H9 (cell line): ENCODE data around the gene WDR81. TPM values are rescaled to one million over a fixed set of nuclear protein-coding genes. Genes with fewer than 3 reads are reported as not detected.

ENCODE experiments used
- DNase-seq: peaks from one replicate; pipeline ENCODE4 v3.0.0-alpha.2; 2017
- H2AFZ ChIP-seq: one replicate; pipeline ENCODE4 v1.6.1; 2013; ENCODE audit warnings: mild to moderate bottlenecking, low read length, control low read depth, moderate library complexity
- H2AK5ac ChIP-seq: 2 replicates; pipeline ENCODE4 v1.6.1; 2013; ENCODE audit warnings: low read length, control low read depth, mixed read lengths; ENCODE audit not compliant: insufficient read length
- H2BK120ac ChIP-seq: one replicate; pipeline ENCODE4 v1.6.1; 2013; ENCODE audit warnings: low read depth, mild to moderate bottlenecking, low read length, control low read depth, inconsistent platforms; ENCODE audit not compliant: poor library complexity, severe bottlenecking
- H2BK12ac ChIP-seq: 2 replicates; pipeline ENCODE4 v1.6.1; 2013; ENCODE audit warnings: low read length, control low read depth, mixed read lengths, low read depth; ENCODE audit not compliant: insufficient read length
- H2BK15ac ChIP-seq: 2 replicates; pipeline ENCODE4 v1.6.1; 2013; ENCODE audit warnings: low read depth, low read length, control low read depth
- H2BK20ac ChIP-seq: one replicate; pipeline ENCODE4 v1.6.1; 2013; ENCODE audit warnings: low read depth, mild to moderate bottlenecking, low read length, control low read depth, inconsistent platforms; ENCODE audit not compliant: poor library complexity, severe bottlenecking
- H2BK5ac ChIP-seq: 2 replicates; pipeline ENCODE4 v1.6.1; 2013; ENCODE audit warnings: low read length, control low read depth, mixed read lengths; ENCODE audit not compliant: insufficient read length
- H3K14ac ChIP-seq: 2 replicates; pipeline ENCODE4 v1.6.1; 2013; ENCODE audit warnings: low read length, control low read depth; ENCODE audit not compliant: insufficient read depth
- H3K18ac ChIP-seq: 2 replicates; pipeline ENCODE4 v1.6.1; 2013; ENCODE audit warnings: low read depth, mild to moderate bottlenecking, mixed read lengths, low read length, control low read depth; ENCODE audit not compliant: insufficient read length
- H3K23ac ChIP-seq: 2 replicates; pipeline ENCODE4 v1.6.1; 2013; ENCODE audit warnings: low read length, control low read depth, mixed read lengths, low read depth; ENCODE audit not compliant: insufficient read length
- H3K23me2 ChIP-seq: 2 replicates; pipeline ENCODE4 v1.6.1; 2013; ENCODE audit warnings: low read depth, mild to moderate bottlenecking, mixed read lengths, low read length, control low read depth; ENCODE audit not compliant: insufficient read length, poor library complexity, severe bottlenecking
- H3K27ac ChIP-seq: 2 replicates; pipeline ENCODE4 v1.5.1; 2013; ENCODE audit warnings: low read length, control low read depth, mixed read lengths, low read depth; ENCODE audit not compliant: insufficient read length
- H3K27me3 ChIP-seq: 2 replicates; pipeline ENCODE4 v1.6.1; 2013; ENCODE audit warnings: low read length, control low read depth, inconsistent platforms; ENCODE audit not compliant: insufficient read depth
- H3K4ac ChIP-seq: 2 replicates; pipeline ENCODE4 v1.6.1; 2013; ENCODE audit warnings: low read depth, mild to moderate bottlenecking, control low read depth, inconsistent platforms, low read length, moderate library complexity
- H3K4me1 ChIP-seq: 2 replicates; pipeline ENCODE4 v1.6.1; 2013; ENCODE audit warnings: low read length, control low read depth, inconsistent platforms; ENCODE audit not compliant: insufficient read depth
- H3K4me2 ChIP-seq: 2 replicates; pipeline ENCODE4 v1.6.1; 2013; ENCODE audit warnings: low read length, control low read depth, mixed read lengths; ENCODE audit not compliant: insufficient read length, insufficient read depth
- H3K56ac ChIP-seq: 2 replicates; pipeline ENCODE4 v1.6.1; 2013; ENCODE audit warnings: low read depth, mild to moderate bottlenecking, mixed read lengths, low read length, control low read depth; ENCODE audit not compliant: insufficient read length
- H3K79me1 ChIP-seq: 2 replicates; pipeline ENCODE4 v1.6.1; 2013; ENCODE audit warnings: low read depth, mild to moderate bottlenecking, moderate library complexity, low read length, control low read depth, inconsistent platforms; ENCODE audit not compliant: insufficient read depth, poor library complexity, severe bottlenecking
- H3K79me2 ChIP-seq: 2 replicates; pipeline ENCODE4 v1.6.1; 2013; ENCODE audit warnings: low read length, control low read depth, inconsistent platforms; ENCODE audit not compliant: insufficient read depth
- H3K9ac ChIP-seq: 2 replicates; pipeline ENCODE4 v1.6.1; 2013; ENCODE audit warnings: low read length, control low read depth, mixed read lengths; ENCODE audit not compliant: insufficient read length; ENCODE audit errors: extremely low read depth
- H3K9me3 ChIP-seq: one replicate; pipeline ENCODE4 v1.6.1; 2013; ENCODE audit warnings: low read depth, low read length, inconsistent platforms; ENCODE audit not compliant: control insufficient read depth
- H3T11ph ChIP-seq: one replicate; pipeline ENCODE4 v1.6.1; 2013; ENCODE audit warnings: mild to moderate bottlenecking, low read length, control low read depth, inconsistent platforms
- H4K20me1 ChIP-seq: one replicate; pipeline ENCODE4 v1.6.1; 2013; ENCODE audit not compliant: control insufficient read depth, insufficient read length, insufficient read depth
- H4K5ac ChIP-seq: 2 replicates; pipeline ENCODE4 v1.6.1; 2013; ENCODE audit warnings: low read depth, mild to moderate bottlenecking, mixed read lengths, low read length, control low read depth; ENCODE audit not compliant: insufficient read length
- H4K8ac ChIP-seq: replicated peaks from 2 replicates; pipeline ENCODE4 v1.6.1; 2013; ENCODE audit warnings: low read length, control low read depth, mixed read lengths, low read depth; ENCODE audit not compliant: insufficient read length
- H4K91ac ChIP-seq: 2 replicates; pipeline ENCODE4 v1.6.1; 2013; ENCODE audit warnings: low read depth, mild to moderate bottlenecking, moderate library complexity, mixed read lengths, low read length, control low read depth; ENCODE audit not compliant: insufficient read length
- H3K27ac Mint-ChIP-seq, 3 experiments: 2 replicates in 2 of 3; 3 replicates in 1 of 3; pipeline ENCODE4 v1.8.0; 2020 to 2021; ENCODE audit warnings: mixed read lengths in 3 of 3, mild to moderate bottlenecking in 1 of 3, moderate library complexity in 1 of 3
- H3K27me3 Mint-ChIP-seq: 2 replicates; pipeline ENCODE4 v1.8.0; 2021; ENCODE audit warnings: low read depth, mild to moderate bottlenecking, moderate library complexity, mixed read lengths
- H3K36me3 Mint-ChIP-seq, 3 experiments: 2 replicates in 2 of 3; 3 replicates in 1 of 3; pipeline ENCODE4 v1.8.0; 2020 to 2021; ENCODE audit warnings: low read depth in 3 of 3, mixed read lengths in 3 of 3; ENCODE audit not compliant: insufficient read depth in 1 of 3
- H3K4me1 Mint-ChIP-seq, 2 experiments: 2 replicates each; pipeline ENCODE4 v1.8.0; 2020; ENCODE audit warnings: mixed read lengths in 2 of 2
- H3K4me3 Mint-ChIP-seq, 2 experiments: 2 replicates in 1 of 2; 3 replicates in 1 of 2; pipeline ENCODE4 v1.8.0; 2020 to 2021; ENCODE audit warnings: mild to moderate bottlenecking in 2 of 2, mixed read lengths in 2 of 2, moderate library complexity in 1 of 2
- H3K9me3 Mint-ChIP-seq, 2 experiments: 2 replicates in 1 of 2; 3 replicates in 1 of 2; pipeline ENCODE4 v1.8.0; 2020; ENCODE audit warnings: mild to moderate bottlenecking in 2 of 2, mixed read lengths in 2 of 2, moderate library complexity in 1 of 2
- WGBS: extraction: QIAGEN DNeasy Blood & Tissue Kit; methylation state at CpG from one replicate; pipeline ENCODE4 v1.1.7; 2013; ENCODE audit warnings: missing lambda C conversion rate, low lambda C conversion rate, mixed read lengths; ENCODE audit not compliant: insufficient read length; ENCODE audit errors: extremely low coverage; 5-methylcytosine and 5-hydroxymethylcytosine counted together
- long read RNA-seq: library from polyadenylated mRNA; unstranded; transcript quantifications from one replicate; pipeline ENCODE4 v2.0.0, GENCODE V29; 2020
- total RNA-seq: library from RNA; stranded (reverse); gene quantifications from 2 replicates; pipeline ENCODE4 v1.2.1, GENCODE V29; 2021
- TF ChIP-seq, protein P1 (sequence below): fragments of 200-600 bp; sonication (generic); conservative IDR thresholded peaks from 3 replicates; pipeline ENCODE4 v1.8.0; 2021; ENCODE audit warnings: antibody characterized with exemption, mild to moderate bottlenecking

Gene WDR81
- total RNA-seq, result 20.2 and 22.5 TPM in 2 replicates
- long read RNA-seq, full-length matches to known transcripts, result 5 of 31 reads
- long read RNA-seq, partial matches to known transcripts, result 13 of 31 reads
- long read RNA-seq, other reads (novel, unspliced or antisense), result 13 of 31 reads

DNA sequence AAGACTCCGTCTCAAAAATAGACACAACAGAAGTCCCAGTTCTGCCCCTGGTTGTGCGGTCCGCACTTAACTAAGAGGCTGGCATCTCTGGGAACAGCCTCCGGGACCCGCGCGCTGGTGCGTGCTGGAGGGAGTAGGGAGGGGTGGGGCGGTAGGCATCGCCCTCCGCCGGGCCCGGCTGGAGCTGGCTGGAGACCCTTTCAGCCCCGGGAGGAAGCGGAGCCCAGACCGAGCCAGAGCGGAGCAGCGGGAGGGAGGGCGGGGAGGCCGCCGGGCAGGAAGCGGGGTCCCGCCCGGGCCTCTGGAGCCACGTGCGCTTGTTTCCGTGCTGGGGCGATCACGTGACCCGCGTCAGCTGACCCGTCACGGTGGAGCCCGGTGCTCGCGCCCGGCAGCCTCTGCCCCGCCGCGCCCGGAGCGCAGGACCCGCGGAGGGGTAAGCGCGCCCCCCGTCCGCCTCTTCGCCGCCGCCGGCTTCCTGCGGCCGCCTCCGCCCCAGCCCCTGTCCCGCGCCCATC lies at the start of gene WDR81:
Gene WDR81, plus strand, starts transcription at position 354 of the 518 bp plus-strand sequence. CDS start 256 bp downstream, outside the sequence.
- H3K9me3 ChIP-seq, result no peaks in the 10 kb centered on the region
- H2BK5ac ChIP-seq, result no peak within 1 kb of the TSS
- no peak within 1 kb of the TSS for H4K91ac ChIP-seq
- no peak within 1 kb of the TSS for H2AFZ ChIP-seq
- no CpG with 5 or more reads among the region's 57 CpGs for WGBS
- H3K4me2 ChIP-seq, result peak within 1 kb of the TSS; percentile 25
- no peak within 1 kb of the TSS for H2BK120ac ChIP-seq
- Mint-ChIP-seq H3K9me3 (no peaks in the 10 kb centered on the region), H3K4me3 (peak within 1 kb of the TSS; percentile 63 to 77), H3K4me1 (peaks cover 2 to 4% of the 10 kb centered on the region in 2 experiments; a peak in 1 of 4 replicates), H3K27ac (no peak within 1 kb of the TSS; a peak in 1 of 7 replicates), H3K36me3 (peaks cover 0 to 9% (median 0%) of the 10 kb centered on the region in 3 experiments; a peak in 4 of 7 replicates), H3K27me3 (peaks cover 2% of the 10 kb centered on the region; the same call in 1 of the 2 replicates)
- no peak within 1 kb of the TSS for H3K4ac ChIP-seq
- no peak within 1 kb of the TSS for H3K56ac ChIP-seq
- no peaks in the 10 kb centered on the region for H3K79me1 ChIP-seq
- no peak within 1 kb of the TSS for H3T11ph ChIP-seq
- no peak within 1 kb of the TSS for H2AK5ac ChIP-seq
- TF ChIP-seq, protein P1, sequence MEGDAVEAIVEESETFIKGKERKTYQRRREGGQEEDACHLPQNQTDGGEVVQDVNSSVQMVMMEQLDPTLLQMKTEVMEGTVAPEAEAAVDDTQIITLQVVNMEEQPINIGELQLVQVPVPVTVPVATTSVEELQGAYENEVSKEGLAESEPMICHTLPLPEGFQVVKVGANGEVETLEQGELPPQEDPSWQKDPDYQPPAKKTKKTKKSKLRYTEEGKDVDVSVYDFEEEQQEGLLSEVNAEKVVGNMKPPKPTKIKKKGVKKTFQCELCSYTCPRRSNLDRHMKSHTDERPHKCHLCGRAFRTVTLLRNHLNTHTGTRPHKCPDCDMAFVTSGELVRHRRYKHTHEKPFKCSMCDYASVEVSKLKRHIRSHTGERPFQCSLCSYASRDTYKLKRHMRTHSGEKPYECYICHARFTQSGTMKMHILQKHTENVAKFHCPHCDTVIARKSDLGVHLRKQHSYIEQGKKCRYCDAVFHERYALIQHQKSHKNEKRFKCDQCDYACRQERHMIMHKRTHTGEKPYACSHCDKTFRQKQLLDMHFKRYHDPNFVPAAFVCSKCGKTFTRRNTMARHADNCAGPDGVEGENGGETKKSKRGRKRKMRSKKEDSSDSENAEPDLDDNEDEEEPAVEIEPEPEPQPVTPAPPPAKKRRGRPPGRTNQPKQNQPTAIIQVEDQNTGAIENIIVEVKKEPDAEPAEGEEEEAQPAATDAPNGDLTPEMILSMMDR, result no peak
- no peaks in the 10 kb centered on the region for H3K27me3 ChIP-seq
- H4K20me1 ChIP-seq, result no peaks in the 10 kb centered on the region
- H3K18ac ChIP-seq, result no peak within 1 kb of the TSS
- DNase-seq, result peak; percentile 94
- no peaks in the 10 kb centered on the region for H3K79me2 ChIP-seq
- no peak within 1 kb of the TSS for H2BK12ac ChIP-seq
- no peak within 1 kb of the TSS for H3K27ac ChIP-seq
- H3K14ac ChIP-seq, result no peak within 1 kb of the TSS; the same call in 1 of the 2 replicates
- no peak within 1 kb of the TSS for H2BK15ac ChIP-seq
- no peaks in the 10 kb centered on the region for H3K4me1 ChIP-seq
- no peak within 1 kb of the TSS for H4K8ac ChIP-seq
- H3K23ac ChIP-seq, result no peak within 1 kb of the TSS
- no peak within 1 kb of the TSS for H2BK20ac ChIP-seq
- H4K5ac ChIP-seq, result no peak within 1 kb of the TSS
- H3K9ac ChIP-seq, result no peak within 1 kb of the TSS
- H3K23me2 ChIP-seq, result peaks cover 4% of the 10 kb centered on the region
